Neutrophil (primary cell): ENCODE data around the gene GARS1.

Source experiments
- H3K27ac ChIP-seq: fragments of 200-600 bp; sonication (generic); 2 replicates; pipeline ENCODE4 v1.5.1; 2016; ENCODE audit warnings: mild to moderate bottlenecking, moderate library complexity
- H3K27me3 ChIP-seq: fragments of 200-600 bp; sonication (generic); 2 replicates; pipeline ENCODE4 v1.6.0; 2016; ENCODE audit warnings: mild to moderate bottlenecking
- H3K36me3 ChIP-seq: fragments of 200-600 bp; sonication (generic); 2 replicates; pipeline ENCODE4 v1.5.1; 2017
- H3K4me1 ChIP-seq, 2 experiments: fragments of 200-600 bp in 1 of 2; sonication (generic) in 1 of 2; 1 replicate in 1 of 2; 2 replicates in 1 of 2; pipeline versions ENCODE4 v1.5.1 to v1.6.1; 2013 to 2016; ENCODE audit warnings: low read depth in 1 of 2, low read length in 1 of 2, mild to moderate bottlenecking in 1 of 2, moderate library complexity in 1 of 2; ENCODE audit not compliant: control insufficient read depth in 1 of 2, insufficient read depth in 1 of 2
- H3K4me3 ChIP-seq, 2 experiments: fragments of 200-600 bp in 1 of 2; sonication (generic) in 1 of 2; 1 replicate in 1 of 2; 2 replicates in 1 of 2; pipeline ENCODE4 v1.5.1; 2013 to 2016; ENCODE audit warnings: low read depth in 1 of 2, low read length in 1 of 2, mild to moderate bottlenecking in 1 of 2, moderate library complexity in 1 of 2
- H3K9me3 ChIP-seq: fragments of 200-600 bp; sonication (generic); 2 replicates; pipeline ENCODE4 v1.5.1; 2016
- TF ChIP-seq, protein P1 (sequence below): fragments of 200-600 bp; sonication (generic); IDR thresholded peaks from 2 replicates; pipeline ENCODE4 v1.5.1; 2016; ENCODE audit warnings: antibody characterized with exemption

GARS1 gene

DNA sequence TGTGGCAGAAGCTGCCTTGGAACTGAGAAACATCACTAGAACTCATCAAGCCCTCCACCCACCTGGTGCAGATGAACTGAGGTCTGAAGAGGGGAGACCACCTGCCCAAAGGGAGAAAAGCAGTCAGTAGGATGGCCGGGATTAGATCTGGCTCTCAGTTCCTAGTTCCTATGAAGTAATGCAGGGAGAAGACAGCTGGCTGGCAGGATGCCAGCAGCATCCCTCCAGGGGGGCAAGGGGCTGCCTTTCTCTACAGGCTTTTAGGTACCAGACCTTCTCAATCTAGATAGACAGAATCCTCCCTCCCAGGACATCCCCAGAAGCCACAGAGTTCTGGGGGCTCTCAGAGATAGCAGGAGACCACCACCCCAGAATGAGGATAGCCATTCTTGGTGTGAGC is 79.7 kb downstream of the GARS1 start:
- peaks cover 48% of the 10 kb centered on the region for H3K27me3 ChIP-seq
- TF ChIP-seq, protein P1, sequence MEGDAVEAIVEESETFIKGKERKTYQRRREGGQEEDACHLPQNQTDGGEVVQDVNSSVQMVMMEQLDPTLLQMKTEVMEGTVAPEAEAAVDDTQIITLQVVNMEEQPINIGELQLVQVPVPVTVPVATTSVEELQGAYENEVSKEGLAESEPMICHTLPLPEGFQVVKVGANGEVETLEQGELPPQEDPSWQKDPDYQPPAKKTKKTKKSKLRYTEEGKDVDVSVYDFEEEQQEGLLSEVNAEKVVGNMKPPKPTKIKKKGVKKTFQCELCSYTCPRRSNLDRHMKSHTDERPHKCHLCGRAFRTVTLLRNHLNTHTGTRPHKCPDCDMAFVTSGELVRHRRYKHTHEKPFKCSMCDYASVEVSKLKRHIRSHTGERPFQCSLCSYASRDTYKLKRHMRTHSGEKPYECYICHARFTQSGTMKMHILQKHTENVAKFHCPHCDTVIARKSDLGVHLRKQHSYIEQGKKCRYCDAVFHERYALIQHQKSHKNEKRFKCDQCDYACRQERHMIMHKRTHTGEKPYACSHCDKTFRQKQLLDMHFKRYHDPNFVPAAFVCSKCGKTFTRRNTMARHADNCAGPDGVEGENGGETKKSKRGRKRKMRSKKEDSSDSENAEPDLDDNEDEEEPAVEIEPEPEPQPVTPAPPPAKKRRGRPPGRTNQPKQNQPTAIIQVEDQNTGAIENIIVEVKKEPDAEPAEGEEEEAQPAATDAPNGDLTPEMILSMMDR = no peak
- H3K4me1 ChIP-seq = no peaks in the 10 kb centered on the region
- no peak overlapping the region for H3K27ac ChIP-seq
- H3K9me3 ChIP-seq = no peaks in the 10 kb centered on the region
- H3K4me3 ChIP-seq = no peak overlapping the region
- no peaks in the 10 kb centered on the region for H3K36me3 ChIP-seq

DNA sequence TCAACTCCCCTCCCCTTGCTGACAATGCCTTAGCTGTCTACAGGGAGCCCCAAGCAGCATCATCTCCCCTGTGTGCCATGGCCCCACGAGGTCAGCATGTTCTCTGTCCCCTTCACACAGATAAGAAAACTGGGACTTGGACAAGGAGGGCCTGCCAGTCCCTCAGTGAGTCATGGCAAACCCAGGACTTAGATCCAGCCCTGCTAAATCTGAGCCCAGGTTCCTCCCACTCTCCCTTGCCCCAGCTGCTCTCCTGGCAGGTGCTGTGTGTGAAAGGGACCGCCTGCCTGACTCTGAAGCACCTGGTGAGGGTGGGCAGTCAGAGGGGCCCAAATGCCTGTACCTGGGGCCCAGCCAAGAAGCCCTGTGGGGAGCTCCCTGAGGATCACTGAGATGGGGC is 80.2 kb downstream of the GARS1 start:
- no peaks in the 10 kb centered on the region for H3K9me3 ChIP-seq
- peaks cover 53% of the 10 kb centered on the region for H3K27me3 ChIP-seq
- no peaks in the 10 kb centered on the region for H3K36me3 ChIP-seq
- TF ChIP-seq, protein P1 = no peak
- no peaks in the 10 kb centered on the region for H3K4me1 ChIP-seq
- H3K27ac ChIP-seq = no peak overlapping the region
- no peak overlapping the region for H3K4me3 ChIP-seq

DNA sequence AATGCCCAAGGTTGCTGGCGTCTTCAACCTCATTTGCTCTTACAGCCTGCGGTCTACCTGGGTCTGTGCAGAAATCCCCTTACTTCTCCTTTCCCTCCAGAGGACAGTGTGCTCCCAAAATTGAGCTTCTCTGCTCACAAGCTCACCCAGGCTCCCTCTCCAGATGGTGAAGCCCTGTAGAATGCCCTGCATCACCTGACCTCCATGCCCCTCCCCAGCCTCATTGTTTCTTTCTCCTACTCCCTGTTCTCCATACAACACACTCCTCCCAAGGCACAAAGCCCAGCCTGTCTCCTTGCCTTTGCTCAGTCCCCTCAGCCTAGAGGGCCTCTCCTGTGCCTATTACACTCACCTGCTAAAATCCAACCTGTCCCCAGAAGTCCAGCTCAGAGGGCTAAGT is 84.1 kb downstream of the GARS1 start:
- H3K27me3 ChIP-seq = peaks cover 84% of the 10 kb centered on the region
- no peaks in the 10 kb centered on the region for H3K9me3 ChIP-seq
- peaks cover 0 to 9% of the 10 kb centered on the region in 2 experiments for H3K4me1 ChIP-seq
- TF ChIP-seq, protein P1 = no peak
- H3K4me3 ChIP-seq = no peak overlapping the region
- no peaks in the 10 kb centered on the region for H3K36me3 ChIP-seq
- no peak overlapping the region for H3K27ac ChIP-seq

DNA sequence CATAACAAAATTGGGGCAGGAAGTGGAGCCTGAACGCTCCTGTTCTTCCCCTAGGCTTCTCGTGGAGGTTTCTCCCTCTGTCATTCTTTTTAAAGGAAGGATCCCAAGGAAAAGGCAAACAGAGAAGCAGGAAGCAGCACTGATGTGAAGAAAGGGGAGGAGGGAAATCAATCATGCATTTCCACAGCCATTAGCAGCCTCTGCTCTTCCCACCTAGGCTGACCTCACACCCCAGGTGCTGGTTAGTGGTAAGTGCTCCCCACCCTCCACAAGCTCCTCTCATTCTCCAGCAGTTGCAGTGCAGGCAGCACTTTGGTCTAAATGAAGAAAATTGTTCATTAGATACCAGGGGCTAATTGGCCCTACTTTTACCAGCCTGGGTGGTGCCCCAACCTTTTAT is 85.0 kb downstream of the GARS1 start:
- Histone ChIP-seq H3K36me3 (no peaks in the 10 kb centered on the region), H3K4me3 (no peak overlapping the region), H3K9me3 (no peaks in the 10 kb centered on the region), H3K27me3 (peaks cover 93% of the 10 kb centered on the region), H3K27ac (no peak overlapping the region), H3K4me1 (peaks cover 0 to 9% of the 10 kb centered on the region in 2 experiments)
- TF ChIP-seq, protein P1 = no peak

DNA sequence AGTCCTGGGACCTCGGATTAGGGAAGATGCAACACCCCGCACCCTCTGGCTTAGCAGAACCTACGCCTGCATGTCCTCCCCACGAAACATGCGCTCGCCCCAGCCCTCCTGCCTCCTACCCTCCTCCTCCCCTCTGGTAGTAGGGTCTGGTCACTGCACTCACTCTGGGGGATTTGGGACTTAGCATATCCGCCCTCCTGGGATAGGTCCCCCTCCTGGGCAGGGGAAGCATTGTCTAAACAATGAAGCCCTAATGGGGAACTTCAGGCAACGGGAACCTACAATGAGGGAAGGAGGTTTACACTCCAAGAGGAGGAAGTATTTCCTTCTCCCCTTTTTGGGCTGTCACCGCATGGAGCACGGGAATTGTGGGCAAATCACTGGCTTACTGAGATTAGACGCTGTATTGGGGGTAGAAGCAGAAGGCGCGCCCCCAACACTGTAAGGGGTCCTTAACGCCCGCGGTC is 86.7 kb downstream of the GARS1 start:
- peaks cover 99% of the 10 kb centered on the region for H3K27me3 ChIP-seq
- TF ChIP-seq, protein P1 = no peak
- no peaks in the 10 kb centered on the region for H3K9me3 ChIP-seq
- no peaks in the 10 kb centered on the region for H3K36me3 ChIP-seq
- no peak overlapping the region for H3K27ac ChIP-seq
- peaks cover 0 to 9% of the 10 kb centered on the region in 2 experiments for H3K4me1 ChIP-seq
- H3K4me3 ChIP-seq = no peak overlapping the region

DNA sequence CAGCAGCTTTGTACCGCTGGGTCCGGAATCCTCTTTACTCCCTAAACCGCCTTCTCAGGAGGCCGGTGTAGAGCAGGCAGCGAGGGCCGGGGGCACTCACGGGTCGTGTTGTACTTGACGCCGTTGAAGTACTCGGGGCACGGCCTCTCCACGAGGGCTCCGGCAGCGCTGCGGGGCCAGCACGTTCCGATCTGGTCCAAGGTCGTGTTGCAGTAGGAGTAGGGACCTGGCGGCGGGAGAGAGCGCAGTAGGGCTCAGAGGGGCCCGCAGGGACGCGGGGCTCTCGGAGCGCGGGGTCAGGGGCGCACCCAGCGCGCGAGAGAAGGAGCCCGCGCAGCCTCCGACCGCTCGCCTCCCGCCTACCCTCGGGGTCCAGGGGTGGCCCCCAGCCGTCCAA is 87.1 kb downstream of the GARS1 start:
- Histone ChIP-seq H3K9me3 (no peaks in the 10 kb centered on the region), H3K4me3 (no peak overlapping the region), H3K36me3 (no peaks in the 10 kb centered on the region), H3K27ac (no peak overlapping the region), H3K4me1 (peaks cover 0 to 9% of the 10 kb centered on the region in 2 experiments), H3K27me3 (peaks cover 95% of the 10 kb centered on the region)
- TF ChIP-seq, protein P1 = no peak
